SK-N-MC (cell line): ENCODE measurements around the gene ERG.

Experiments
- EZH2 ChIP-seq: fragments of 200-600 bp; sonication (generic); IDR thresholded peaks from one replicate; pipeline ENCODE4 v1.6.1; 2017; ENCODE audit warnings: antibody characterized with exemption
- FOXP2 ChIP-seq: optimal IDR thresholded peaks from 2 replicates; pipeline ENCODE3; 2011; ENCODE audit warnings: mild to moderate bottlenecking, moderate library complexity; ENCODE audit not compliant: insufficient read depth; ENCODE audit errors: extremely low read length, control extremely low read depth
- POLR2AphosphoS5 ChIP-seq: IDR thresholded peaks from 2 replicates; pipeline ENCODE4 v1.6.1; 2012; ENCODE audit warnings: mild to moderate bottlenecking, low read depth, low read length, borderline replicate concordance

DNA sequence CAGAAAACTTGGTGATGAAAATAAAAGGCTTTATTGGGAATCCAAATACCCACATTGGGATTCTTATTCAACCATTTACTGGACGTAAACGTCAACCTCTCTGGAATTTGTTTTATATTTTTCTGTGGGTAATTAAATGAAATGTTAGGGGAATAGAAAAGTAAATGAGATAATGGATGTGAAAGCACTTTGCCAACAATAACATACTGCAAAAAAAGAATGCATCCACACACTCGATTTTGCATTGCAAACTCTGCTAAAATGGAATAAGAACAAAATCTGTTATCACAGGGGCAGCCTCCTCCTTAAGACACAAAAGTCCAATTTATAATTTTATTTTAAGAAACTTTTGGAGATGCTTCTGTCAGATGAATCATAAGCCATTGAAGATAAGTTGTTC is 88.4 kb downstream of the ERG start:
- no peak for TF ChIP-seq EZH2
- no peak for TF ChIP-seq FOXP2
- no peak for TF ChIP-seq POLR2AphosphoS5
